Measurements from ENCODE around the gene NTNG1.
"Not testable (repeated sequence)": the region's sequence is repeated elsewhere in the genome, so short reads cannot be mapped to it uniquely, and the experiment has no call there.

The NTNG1 gene

GRCh38 chr1:107147843-107148242 is 7.0 kb downstream of the NTNG1 start:
- DNase-seq, result no peak

DNA sequence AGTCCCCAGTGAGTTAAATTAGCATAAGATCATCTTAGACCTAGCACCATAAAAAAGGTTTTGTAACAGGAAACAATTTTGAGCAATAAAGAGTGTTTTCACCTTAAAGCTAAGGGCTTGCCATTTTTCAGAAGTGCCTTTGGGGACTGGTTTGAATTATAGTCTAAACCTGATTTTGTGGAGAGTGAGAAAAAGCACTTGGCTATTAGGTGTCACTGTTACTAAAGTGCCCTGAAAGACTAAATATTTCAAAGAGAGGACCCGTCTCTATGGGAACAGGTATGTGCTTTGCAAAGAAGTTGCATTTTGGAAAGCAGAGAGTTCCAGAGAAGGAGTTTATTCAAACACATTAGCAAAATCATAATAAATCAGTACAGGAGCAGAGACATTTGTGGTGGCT is 9.1 kb downstream of the NTNG1 start:
- no peak for DNase-seq

DNA sequence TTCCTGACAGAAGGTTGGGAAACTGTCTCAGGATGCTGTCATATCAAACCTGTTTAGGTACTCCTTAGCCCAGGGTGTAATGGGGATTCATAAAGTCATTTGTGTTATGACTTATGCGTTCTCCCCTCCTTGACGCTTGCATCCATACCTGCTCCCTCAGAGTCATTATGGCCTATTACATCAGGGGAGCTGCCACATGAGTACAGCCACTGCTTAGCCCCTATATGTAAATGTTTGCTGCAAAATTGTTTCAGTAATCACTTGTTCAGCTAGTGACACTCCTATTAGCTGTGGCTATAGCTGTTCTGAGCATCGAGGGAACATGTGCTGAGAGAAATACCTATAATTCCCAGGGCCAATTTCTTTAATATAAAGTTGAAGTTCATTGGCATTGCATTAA is 10.5 kb downstream of the NTNG1 start:
- DNase-seq, result no peak

GRCh38 chr1:107152395-107152794 is 11.6 kb downstream of the NTNG1 start:
- no peak for DNase-seq

GRCh38 chr1:107153014-107153413 is 12.2 kb downstream of the NTNG1 start:
- DNase-seq, result no peak

GRCh38 chr1:107158496-107158895 is 17.7 kb downstream of the NTNG1 start:
- no peak for DNase-seq

DNA sequence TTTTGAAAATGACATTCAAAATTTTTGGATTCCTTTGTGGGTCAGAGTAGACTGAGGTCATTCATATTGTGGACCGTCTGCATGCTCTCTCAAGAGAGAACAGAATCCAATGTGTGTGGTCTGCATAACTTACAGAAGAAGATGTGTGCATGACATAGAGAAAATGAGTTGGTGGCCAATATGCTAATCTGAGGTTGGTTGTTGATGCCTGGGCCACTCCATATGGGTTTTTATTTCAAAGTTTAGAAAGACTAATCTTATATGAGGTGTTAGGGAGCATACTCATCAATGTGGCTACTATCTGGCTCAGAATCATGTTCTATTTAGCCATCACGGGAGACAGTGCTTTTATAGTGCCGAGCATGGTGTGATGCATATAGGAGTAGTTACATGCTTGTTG is 18.2 kb downstream of the NTNG1 start:
- DNase-seq, result no peak

GRCh38 chr1:107162745-107163144 is 21.9 kb downstream of the NTNG1 start:
- DNase-seq, result no peak

DNA sequence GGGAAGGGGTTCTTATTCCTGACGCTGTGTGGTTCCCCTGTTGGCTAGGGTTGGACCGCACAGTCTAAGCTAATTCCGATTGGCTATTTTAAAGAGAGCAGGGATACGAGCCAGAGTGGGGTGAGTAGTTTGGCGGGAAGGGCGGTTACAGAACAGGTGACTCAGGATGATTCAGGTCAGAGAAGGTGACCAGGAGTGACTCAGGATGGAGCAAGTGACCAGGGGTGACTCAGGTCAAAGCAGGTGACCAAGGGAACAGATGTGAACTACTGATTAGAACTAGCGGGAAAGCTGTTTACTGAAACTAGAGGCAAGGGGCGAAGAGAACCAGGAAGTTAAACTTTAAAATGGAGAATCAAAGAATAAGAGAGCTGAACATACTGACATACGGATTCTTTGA is 24.1 kb downstream of the NTNG1 start:
- not testable (repeated sequence) for DNase-seq

DNA sequence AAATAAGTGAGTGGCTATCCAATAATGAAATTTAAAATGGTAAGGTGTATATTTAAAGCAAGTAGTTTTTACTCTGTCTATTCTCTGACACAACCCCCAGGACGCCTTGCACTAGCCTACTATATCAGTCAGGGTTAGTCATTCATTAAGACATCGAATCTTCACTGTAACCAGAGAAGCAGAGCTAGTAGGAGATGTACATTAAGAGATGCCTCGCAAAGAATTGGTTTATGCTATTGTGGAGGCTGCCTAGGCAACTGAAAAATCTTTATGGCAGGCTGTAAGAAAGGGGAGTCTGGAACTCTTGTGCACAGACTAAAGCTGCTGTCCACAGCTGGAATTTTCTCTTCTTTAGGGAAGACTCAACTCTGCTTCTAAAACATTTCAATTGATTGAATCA is 28.8 kb downstream of the NTNG1 start:
- DNase-seq, result no peak

DNA sequence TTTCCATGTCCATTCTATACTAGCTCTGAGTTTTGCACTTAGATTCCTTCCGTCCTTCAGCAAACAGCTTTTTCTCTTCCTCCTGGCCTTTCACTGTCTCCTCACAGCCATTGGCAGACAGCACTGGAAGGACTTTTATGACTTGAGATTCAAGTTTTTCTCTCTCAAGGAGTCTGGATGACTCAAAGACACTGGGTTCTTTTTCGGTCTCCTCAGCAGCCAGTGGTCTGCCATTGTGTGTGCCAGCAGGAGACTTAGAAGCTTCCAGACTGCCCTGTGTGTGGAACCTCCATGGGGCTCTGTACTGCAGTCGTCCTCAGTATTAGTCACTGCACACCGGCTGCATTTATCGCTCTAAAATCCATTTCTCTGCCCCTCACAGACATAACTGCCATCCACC is 30.5 kb downstream of the NTNG1 start:
- DNase-seq, result no peak

GRCh38 chr1:107172450-107173170 is 31.8 kb downstream of the NTNG1 start:
- DNase-seq, result no peak

GRCh38 chr1:107175102-107175909 is 34.5 kb downstream of the NTNG1 start:
- peak; percentile 59 for DNase-seq

DNA sequence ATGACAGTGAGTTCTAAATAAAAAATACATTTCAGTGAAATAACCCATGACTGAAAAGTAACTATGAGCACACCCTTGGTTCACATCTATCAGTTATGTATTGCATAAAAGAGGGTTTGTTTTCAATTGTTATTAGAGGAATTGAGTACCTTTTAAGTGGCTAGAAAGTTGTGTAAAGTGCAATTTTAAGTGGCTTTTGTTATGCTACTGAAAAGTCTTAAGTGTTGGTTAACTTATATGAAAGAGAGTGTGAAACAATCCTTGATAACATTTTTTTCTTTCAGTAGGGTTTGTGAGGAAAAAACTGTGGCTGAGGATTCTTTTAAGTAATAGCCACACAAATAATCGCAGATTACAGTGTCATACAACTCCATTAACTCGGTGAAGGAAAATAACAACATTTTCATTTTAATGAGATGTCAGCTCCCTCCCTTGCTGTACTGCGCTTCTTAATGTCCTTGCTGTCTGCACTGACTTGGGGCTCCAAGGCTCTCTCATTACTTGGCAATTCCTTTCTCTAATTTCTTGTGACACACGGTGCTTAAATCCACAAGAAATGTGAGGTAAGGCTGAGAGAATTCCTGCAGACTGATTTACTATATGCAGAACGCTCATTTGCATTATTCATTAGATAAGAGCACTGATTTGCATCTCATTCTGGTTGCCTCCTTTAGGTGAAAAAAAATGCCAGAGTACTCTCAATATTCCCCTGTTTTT is 40.6 kb downstream of the NTNG1 start:
- peak; percentile 83 for DNase-seq

DNA sequence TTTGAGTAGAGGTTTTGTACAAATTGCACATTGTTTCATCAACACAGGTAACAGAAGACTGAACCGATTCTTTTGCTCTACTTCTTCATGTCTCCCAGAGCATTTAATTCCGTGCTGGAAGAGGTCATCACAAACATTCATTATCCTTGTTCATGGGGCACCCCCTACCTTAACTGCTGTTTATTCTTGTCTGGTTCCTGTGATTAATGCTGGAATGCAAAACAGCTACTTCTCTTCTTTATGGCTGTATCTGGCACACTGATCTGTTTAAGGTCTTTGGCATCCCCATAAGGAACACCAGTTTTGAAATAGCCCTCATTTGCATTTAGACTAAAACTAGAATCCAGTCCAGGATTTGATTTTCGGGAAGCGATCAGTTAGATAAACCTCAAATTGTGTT is 42.2 kb downstream of the NTNG1 start:
- DNase-seq, result no peak

DNA sequence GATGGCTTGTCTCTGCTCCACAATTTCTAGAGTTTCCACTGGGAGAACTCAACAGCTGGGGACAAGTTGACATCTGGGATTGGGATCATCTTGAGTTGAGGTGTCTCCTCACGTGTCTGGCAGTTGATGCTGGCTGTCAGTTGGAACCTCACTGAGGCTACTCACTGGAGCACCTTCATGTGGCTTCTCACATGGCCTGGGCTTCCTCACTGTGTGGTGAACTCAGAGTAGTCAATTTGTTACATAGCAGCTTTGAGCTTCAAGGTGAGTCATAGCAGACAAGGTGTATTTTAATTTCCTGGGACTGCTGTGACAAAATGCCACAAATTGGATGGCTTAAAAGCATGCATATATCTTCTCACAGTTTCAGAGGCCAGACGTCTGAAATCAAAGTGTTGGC is 44.0 kb downstream of the NTNG1 start:
- DNase-seq, result no peak

GRCh38 chr1:107187399-107187798 is 46.6 kb downstream of the NTNG1 start:
- no peak for DNase-seq

DNA sequence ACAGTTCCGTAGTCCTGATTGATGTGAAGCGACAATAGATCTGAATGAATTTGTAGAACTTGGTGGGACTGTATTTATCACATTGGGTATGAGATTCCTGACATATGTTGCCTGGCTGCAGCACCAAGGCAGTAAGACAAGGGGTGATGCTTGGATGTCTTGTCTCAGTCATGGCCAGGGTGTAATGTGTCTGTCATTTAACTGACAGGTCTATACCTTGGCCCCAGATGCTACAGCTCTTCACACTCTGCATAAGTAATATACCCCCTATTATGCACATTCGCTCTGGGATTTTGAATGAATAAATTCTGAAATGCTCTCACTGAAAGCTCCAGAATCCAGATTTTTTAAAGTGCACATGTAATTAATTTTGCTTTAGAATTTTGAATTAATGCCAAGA is 47.3 kb downstream of the NTNG1 start:
- no peak for DNase-seq

- DNase-seq, result no peak
Observed at GRCh38 chr1:107194380-107194779, 53.5 kb downstream of the NTNG1 start.

DNA sequence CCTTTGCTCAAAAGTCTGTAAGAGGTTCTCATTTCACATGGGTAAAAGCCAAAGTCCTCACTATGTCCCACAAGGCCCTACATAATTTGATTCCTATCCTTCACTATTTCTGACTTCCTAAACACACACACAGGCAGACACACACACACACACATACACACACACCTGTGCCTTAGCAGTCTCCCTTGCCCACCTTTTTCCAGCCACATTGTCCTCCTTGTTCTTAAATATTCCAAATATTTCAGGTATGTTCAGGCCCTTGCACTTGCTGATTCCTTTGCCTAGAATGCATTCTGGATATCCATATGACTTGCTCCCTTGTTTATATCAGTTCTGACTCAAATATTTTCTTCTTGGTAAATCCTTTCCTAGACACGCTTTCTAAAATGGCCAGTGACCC is 54.6 kb downstream of the NTNG1 start:
- DNase-seq, result no peak

DNA sequence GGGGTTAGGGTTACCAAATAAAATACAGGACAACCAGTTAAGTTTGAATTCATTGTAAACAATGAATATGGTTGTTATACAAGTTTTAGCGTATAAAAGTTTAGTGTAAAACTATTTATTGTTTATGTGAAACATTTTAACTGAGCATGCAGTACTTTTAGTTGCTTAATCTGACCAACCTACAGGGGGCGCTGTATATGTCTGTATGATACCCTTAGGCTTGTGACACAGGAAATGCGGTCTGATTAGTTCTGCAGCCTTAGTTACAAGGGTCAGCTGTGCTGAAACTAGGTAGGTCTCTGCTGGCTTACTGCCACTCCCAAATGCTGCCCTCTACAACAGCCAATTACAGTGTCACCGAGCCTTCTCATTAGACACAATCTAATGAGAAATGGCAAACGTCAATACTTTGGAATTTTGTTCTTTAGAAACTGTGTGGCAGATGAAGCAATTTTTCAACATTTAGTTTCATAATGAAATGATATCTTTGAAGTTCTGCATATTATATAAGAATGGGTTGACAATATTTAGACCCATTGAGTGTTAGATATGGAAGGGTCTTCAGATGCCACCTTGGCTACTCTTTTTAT is 56.2 kb downstream of the NTNG1 start:
- DNase-seq, result no peak

DNA sequence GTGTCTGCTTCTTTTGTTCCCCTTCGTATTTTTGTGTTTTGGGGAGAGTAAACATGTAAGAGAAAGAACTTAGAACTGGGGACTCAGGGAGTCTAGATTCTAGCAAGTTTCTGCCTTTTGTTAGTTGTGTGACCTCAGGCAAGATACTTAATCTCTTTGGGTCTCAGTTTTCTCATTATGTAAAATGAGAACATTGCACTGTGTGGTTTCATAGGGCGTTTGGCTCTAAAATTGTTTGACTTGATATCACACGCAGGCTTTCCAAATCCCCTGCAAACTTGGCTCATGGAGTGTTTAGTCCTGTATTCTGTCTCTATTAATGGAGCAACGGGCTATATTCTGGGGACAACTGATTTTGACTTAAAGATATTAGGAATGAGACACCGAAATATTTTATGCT is 57.7 kb downstream of the NTNG1 start:
- DNase-seq, result no peak

GRCh38 chr1:107200631-107201030 is 59.8 kb downstream of the NTNG1 start:
- DNase-seq, result no peak

GRCh38 chr1:107202007-107202406 is 61.2 kb downstream of the NTNG1 start:
- DNase-seq, result no peak

All from DMS79 (cell line).